ENCODE results near the gene ZNF592.

DNA sequence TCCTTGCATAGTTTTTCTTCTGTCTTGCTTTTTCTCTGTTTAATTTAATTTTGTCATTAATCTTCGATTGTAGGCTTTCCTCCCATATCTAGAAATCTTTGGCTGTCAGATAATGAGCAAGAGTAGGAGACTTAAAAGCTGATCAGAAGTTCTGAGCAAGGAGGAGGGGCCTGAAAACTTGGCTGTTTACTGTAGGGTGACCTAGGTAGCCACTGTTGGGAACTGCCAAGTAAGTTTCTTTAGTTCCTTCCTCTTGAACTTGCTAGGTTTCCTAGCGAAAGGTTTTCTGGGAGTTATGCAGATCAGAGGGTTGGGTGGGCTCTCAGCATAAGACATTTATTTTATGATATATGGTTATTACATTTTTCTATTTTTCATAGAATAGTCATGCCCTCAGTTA, 83.2 kb downstream of the ZNF592 start:
- TF ChIP-seq ISL1 (CRISPR knock-in tag; IDR thresholded peaks at IDR 0.05): no peak
- TF ChIP-seq PPARA (CRISPR knock-in tag; IDR thresholded peaks at IDR 0.05; ENCODE audit: borderline replicate concordance): no peak
